ENCODE measurements around the gene SHISA9.

The SHISA9 gene

GRCh38 chr16:12959072-12959471 is 57.7 kb downstream of the SHISA9 start:
- DNase-seq: no peak

GRCh38 chr16:12961626-12962025 is 60.2 kb downstream of the SHISA9 start:
- no peak for DNase-seq

- DNase-seq: no peak
These were observed 63.1 kb downstream of the SHISA9 start for GRCh38 chr16:12964461-12964860.

- no peak for DNase-seq
These were observed 63.9 kb downstream of the SHISA9 start for GRCh38 chr16:12965274-12965804.

- no peak for DNase-seq
These were observed 69.8 kb downstream of the SHISA9 start for GRCh38 chr16:12971241-12971640.

- no peak for DNase-seq
These were observed 70.8 kb downstream of the SHISA9 start for GRCh38 chr16:12972246-12972645.

- DNase-seq: no peak
These were observed 74.4 kb downstream of the SHISA9 start for GRCh38 chr16:12975766-12976165.

GRCh38 chr16:12976496-12976895 is 75.1 kb downstream of the SHISA9 start:
- DNase-seq: no peak

- no peak for DNase-seq
These were observed 75.5 kb downstream of the SHISA9 start for GRCh38 chr16:12976936-12977335.

GRCh38 chr16:12985516-12985915 is 84.1 kb downstream of the SHISA9 start:
- no peak for DNase-seq

- no peak for DNase-seq
These were observed 86.7 kb downstream of the SHISA9 start for GRCh38 chr16:12988071-12988470.

GRCh38 chr16:12992066-12992465 is 90.7 kb downstream of the SHISA9 start:
- no peak for DNase-seq

- DNase-seq: no peak
These were observed 93.0 kb downstream of the SHISA9 start for GRCh38 chr16:12994402-12994801.

GRCh38 chr16:12995721-12996372 is 94.4 kb downstream of the SHISA9 start:
- no peak for DNase-seq

GRCh38 chr16:12998361-12999085 is 97.1 kb downstream of the SHISA9 start:
- DNase-seq: no peak

GRCh38 chr16:12999368-12999767 is 98.0 kb downstream of the SHISA9 start:
- DNase-seq: no peak

GRCh38 chr16:13005721-13006247 is 104.4 kb downstream of the SHISA9 start:
- no peak for DNase-seq

GRCh38 chr16:13012601-13013000 is 111.2 kb downstream of the SHISA9 start:
- no peak for DNase-seq

GRCh38 chr16:13013043-13013442 is 111.6 kb downstream of the SHISA9 start:
- no peak for DNase-seq

- no peak for DNase-seq
These were observed 113.1 kb downstream of the SHISA9 start for GRCh38 chr16:13014476-13014875.

- no peak for DNase-seq
These were observed 116.6 kb downstream of the SHISA9 start for GRCh38 chr16:13018026-13018425.

- no peak for DNase-seq
These were observed 120.6 kb downstream of the SHISA9 start for GRCh38 chr16:13021996-13022395.

- no peak for DNase-seq
These were observed 128.4 kb downstream of the SHISA9 start for GRCh38 chr16:13029786-13030185.

- no peak for DNase-seq
These were observed 129.4 kb downstream of the SHISA9 start for GRCh38 chr16:13030769-13031168.
